IPS-20b (cell line): ENCODE measurements around the gene SPIB.
"Not testable (repeated sequence)": the region's sequence is repeated elsewhere in the genome, so short reads cannot be mapped to it uniquely, and the experiment has no call there.

Experiments used
- H3K27ac ChIP-seq: one replicate; pipeline ENCODE4 v1.5.1; 2013; ENCODE audit warnings: low read length
- H3K27me3 ChIP-seq: 2 replicates; pipeline ENCODE4 v1.6.1; 2013; ENCODE audit warnings: mild to moderate bottlenecking, low read length, inconsistent platforms; ENCODE audit not compliant: insufficient read depth
- H3K36me3 ChIP-seq: 2 replicates; pipeline ENCODE4 v1.6.1; 2013; ENCODE audit warnings: low read depth, mild to moderate bottlenecking, inconsistent platforms, low read length, moderate library complexity; ENCODE audit not compliant: insufficient read depth
- H3K4me1 ChIP-seq: 2 replicates; pipeline ENCODE4 v1.6.1; 2013; ENCODE audit warnings: mild to moderate bottlenecking, control low read depth, inconsistent platforms, low read length, moderate library complexity; ENCODE audit not compliant: insufficient read depth
- H3K4me3 ChIP-seq: 2 replicates; pipeline ENCODE4 v1.5.1; 2013; ENCODE audit warnings: mild to moderate bottlenecking, low read length, inconsistent platforms
- H3K9ac ChIP-seq: 2 replicates; pipeline ENCODE4 v1.6.1; 2013; ENCODE audit warnings: low read depth, mild to moderate bottlenecking, inconsistent platforms, low read length, moderate library complexity
- H3K9me3 ChIP-seq: 2 replicates; pipeline ENCODE4 v1.6.1; 2013; ENCODE audit warnings: mild to moderate bottlenecking, low read depth, low read length, inconsistent platforms; ENCODE audit not compliant: insufficient read depth

Gene SPIB

DNA sequence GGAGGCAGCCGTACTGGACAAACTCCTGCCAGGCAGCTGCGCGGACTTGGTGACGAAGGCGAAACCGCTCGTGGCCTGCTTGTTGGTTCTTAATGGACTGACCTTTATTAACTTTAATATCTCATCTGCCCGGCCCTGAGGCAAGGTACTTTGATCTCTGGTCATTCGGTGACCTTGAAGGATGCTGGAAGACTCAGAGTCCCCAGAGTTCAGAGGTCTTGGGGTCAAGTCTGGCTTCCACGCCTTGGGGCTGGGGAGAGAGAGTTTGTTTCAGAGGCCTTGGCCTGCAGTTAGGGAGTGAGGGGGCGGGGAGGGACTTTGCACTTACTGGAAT lies 47.9 kb downstream of the SPIB start:
- Histone ChIP-seq H3K9ac (no peak overlapping the region), H3K4me1 (no peaks in the 10 kb centered on the region), H3K9me3 (peaks cover 27% of the 10 kb centered on the region), H3K36me3 (no peaks in the 10 kb centered on the region), H3K27me3 (no peaks in the 10 kb centered on the region), H3K27ac (no peak overlapping the region), H3K4me3 (no peak overlapping the region)

DNA sequence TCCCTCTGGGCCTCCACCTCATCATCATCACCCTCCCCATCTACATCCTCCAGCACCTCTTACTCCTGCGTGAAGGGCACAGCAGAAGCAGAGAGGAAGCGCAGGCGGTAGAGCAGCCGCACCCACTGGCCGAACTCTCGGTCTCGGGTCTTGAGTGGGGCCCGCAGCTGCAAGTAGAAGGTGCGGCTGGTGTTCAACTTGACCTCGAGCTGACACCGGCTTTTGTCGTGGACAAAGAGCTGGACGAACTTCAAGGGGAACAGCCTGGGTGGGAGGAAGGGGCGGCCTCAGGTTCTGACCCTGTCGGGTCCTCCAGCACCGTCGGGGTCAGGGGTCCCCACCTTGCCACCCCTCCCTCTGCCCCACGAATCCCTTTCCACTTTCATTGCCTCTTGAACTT lies 48.8 kb downstream of the SPIB start:
- Histone ChIP-seq H3K9me3 (peaks cover 34% of the 10 kb centered on the region), H3K27me3 (no peaks in the 10 kb centered on the region), H3K9ac (no peak overlapping the region), H3K27ac (no peak overlapping the region), H3K4me3 (no peak overlapping the region), H3K36me3 (no peaks in the 10 kb centered on the region), H3K4me1 (no peaks in the 10 kb centered on the region)

DNA sequence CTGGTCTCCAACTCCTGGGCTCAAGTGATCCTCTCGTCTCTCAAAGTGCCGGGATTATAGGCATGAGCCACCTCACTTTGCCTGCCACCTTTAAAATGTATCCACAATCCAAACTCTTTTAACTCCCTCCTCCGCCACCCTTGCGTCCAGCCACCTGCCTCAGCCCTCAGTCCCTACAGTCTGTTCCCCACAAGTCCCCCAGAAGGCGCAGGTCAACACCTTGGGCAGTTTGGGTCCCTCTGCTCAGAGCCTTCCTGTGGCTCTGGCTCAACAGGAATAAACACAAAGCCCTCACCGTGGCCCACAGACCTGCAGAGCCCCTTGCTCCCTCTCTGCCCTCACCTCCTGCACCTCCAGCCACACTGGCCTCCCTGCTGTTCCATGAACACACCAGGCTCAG lies 50.1 kb downstream of the SPIB start:
- H3K4me3 ChIP-seq = no peak overlapping the region
- H3K9me3 ChIP-seq = peaks cover 38% of the 10 kb centered on the region
- H3K9ac ChIP-seq = no peak overlapping the region
- no peaks in the 10 kb centered on the region for H3K27me3 ChIP-seq
- H3K36me3 ChIP-seq = no peaks in the 10 kb centered on the region
- H3K4me1 ChIP-seq = no peaks in the 10 kb centered on the region
- H3K27ac ChIP-seq = no peak overlapping the region

DNA sequence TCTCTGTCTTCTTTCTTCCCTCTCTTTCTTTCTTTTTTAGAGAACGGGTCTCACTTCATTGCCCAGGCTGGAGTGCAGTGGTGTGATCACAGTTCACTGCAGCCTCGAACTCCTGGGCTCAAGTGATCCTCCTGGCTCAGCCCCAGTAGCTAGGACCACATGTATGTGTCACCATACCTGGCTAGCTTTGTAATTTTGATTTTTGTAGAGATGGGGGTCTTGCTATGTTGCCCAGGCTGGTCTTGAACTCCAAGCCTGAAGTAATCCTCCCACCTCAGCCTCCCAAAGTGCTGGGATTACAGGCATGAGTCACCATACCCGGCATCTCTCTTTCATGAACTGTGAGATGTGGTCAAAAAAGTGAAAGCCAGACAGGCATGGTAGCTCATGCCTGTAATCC lies 54.6 kb downstream of the SPIB start:
- not testable (repeated sequence) for H3K36me3 ChIP-seq, H3K27ac ChIP-seq, H3K4me1 ChIP-seq, H3K9ac ChIP-seq, H3K4me3 ChIP-seq, H3K27me3 ChIP-seq
- peaks cover 42% of the 10 kb centered on the region for H3K9me3 ChIP-seq

DNA sequence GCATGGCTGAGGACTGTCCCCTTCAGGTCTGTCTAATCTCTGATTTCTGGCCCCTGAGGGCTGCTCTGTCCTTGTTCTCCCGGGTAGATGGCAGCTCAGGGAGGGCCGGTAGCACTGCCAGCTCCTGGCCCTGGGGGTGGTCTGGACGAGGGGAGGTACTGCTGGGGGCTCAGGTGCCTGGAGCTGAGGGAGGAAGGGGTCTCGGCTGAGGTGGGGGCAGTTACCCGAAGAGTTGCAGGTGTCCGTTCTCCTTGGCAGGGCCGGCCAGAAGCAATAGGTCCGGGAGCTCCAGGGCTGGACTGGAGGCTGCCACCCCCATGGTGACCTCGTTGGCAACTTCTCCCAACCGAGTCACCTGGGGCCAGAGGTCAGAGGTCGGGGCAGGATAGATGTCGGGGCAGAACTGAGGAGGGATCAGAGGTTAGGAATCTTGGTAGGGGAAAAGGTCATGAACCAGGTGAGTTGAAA lies 56.4 kb downstream of the SPIB start:
- Histone ChIP-seq H3K27ac (no peak overlapping the region), H3K9ac (no peak overlapping the region), H3K4me3 (no peak overlapping the region), H3K9me3 (peaks cover 38% of the 10 kb centered on the region), H3K4me1 (no peaks in the 10 kb centered on the region), H3K36me3 (peaks cover 10% of the 10 kb centered on the region; the same call in 1 of the 2 replicates), H3K27me3 (no peaks in the 10 kb centered on the region)

DNA sequence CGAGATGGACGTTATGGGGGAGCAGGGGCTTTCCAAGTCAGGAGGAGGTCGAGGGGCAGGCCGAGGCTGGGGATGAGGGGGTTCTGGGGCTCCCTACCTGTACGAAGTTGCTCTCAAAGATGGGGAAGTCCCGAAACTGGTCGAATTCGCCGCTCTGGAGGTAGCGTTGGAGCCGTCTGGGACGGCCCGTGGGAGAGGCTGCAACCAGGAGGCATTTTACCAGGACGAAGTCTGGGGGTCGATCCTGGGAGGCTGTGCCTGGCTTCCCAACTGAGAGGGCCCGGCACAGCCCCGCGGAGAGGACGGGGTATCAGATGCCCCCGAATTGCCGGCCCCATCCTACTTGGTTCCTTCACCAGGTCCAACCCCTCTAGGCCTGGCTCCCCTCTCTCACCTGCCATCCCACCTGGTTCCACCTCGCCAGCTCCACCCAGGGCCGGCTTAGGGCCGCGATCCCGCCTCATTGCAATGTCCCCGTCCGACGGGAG lies 57.0 kb downstream of the SPIB start:
- Histone ChIP-seq H3K36me3 (peaks cover 12% of the 10 kb centered on the region; the same call in 1 of the 2 replicates), H3K9ac (no peak overlapping the region), H3K27me3 (no peaks in the 10 kb centered on the region), H3K27ac (no peak overlapping the region), H3K9me3 (peaks cover 39% of the 10 kb centered on the region), H3K4me1 (no peaks in the 10 kb centered on the region), H3K4me3 (peak overlapping the region; percentile 40; the same call in 1 of the 2 replicates)

DNA sequence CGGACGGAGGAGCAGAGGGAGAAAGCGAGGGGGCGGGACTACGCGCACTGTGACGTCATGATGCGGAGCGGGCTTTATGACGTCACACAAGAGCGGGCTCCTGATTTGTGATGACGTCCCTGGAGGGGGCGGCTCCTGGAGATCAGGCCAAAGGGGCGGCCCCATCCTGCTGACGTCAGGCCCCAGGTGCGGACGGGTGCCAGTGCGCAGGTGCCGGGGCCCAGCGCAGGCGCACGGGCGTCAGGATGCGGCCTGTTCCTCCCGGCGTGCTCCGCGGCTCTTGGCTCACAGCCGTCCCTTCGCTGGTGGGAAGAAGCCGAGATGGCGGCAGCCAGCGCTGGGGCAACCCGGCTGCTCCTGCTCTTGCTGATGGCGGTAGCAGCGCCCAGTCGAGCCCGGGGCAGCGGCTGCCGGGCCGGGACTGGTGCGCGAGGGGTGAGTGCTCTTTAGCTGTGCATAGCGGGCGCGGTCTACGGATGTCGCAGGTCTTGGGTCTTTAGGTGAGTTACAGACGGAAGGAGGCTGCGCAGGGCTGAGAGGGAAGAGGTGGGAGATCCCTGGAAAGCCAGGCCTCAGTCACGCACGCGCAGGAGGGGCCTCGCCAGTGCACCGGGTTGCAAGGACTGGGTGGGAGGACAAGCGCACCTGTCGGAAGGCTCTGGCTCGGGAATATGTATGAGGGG lies 57.6 kb downstream of the SPIB start, which contains the start of the genes EMC10 and GARIN5A:
EMC10 (plus strand) TSS at position 284 of the 683 bp plus-strand sequence; CDS start at position 322, 38 bp downstream.
GARIN5A (minus strand) TSS at position 625 of the 683 bp plus-strand sequence; CDS start at position 165, 460 bp downstream.
- Histone ChIP-seq H3K4me1 (no peaks in the 10 kb centered on the region), H3K9ac (peak within 1 kb of the TSS; percentile 91), H3K4me3 (peak within 1 kb of the TSS; percentile 89), H3K36me3 (peaks cover 12% of the 10 kb centered on the region; the same call in 1 of the 2 replicates), H3K9me3 (peaks cover 38% of the 10 kb centered on the region), H3K27me3 (no peaks in the 10 kb centered on the region), H3K27ac (peak within 1 kb of the TSS; percentile 65)

DNA sequence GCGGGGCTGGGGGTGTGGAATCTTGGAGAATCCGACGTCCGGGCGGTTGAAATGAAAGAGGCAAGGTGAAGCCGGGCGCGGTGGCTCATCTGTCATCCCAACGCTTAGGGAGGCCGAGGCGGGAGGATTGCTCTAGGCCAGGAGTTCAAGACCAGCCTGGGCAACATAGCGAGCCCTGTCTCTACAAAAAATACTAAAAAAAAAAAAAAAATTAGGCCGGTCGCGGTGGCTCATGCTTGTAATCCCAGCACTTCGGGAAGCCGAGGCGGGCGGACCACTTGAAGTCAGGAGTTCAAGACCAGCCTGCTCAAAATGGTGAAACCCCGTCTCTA lies 58.1 kb downstream of the SPIB start:
- Histone ChIP-seq H3K4me3 (peak overlapping the region; percentile 89; the same call in 1 of the 2 replicates), H3K27ac (no peak overlapping the region), H3K9ac (peak overlapping the region; percentile 91; the same call in 1 of the 2 replicates)

DNA sequence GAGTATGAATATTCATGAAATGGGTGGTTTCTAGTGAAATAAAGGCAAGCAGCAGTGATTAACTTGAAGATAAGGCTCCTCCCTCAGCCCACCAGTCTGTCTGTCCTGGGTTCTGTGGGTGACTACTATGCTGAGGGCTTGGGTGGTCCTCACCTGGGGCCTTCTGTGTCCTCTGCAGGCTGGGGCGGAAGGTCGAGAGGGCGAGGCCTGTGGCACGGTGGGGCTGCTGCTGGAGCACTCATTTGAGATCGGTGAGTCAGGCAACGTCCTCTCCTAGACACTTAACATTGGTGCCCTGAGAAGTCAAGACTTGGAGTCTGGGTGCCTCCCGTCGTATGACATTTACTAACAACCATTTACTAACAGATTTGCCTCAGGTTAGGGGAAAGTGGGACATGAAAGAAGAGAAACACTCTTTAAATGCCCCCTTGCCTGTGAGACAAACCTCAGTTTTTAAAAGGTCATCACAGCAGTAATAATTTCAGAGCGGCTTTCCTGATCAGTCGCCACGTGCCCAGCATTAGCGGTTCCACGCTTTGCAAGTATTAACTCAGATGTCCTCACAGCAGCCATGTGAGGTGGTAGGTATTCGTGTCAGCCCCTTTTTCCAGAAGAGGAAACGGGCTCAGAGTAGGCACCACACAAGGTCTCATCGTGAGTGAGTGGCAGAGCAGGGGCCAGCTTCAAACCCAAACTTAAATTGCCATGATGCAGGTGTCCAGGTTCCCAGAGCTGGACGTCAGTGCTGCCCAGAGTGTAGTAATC lies 59.2 kb downstream of the SPIB start:
- H3K4me1 ChIP-seq = no peaks in the 10 kb centered on the region
- peaks cover 31% of the 10 kb centered on the region for H3K9me3 ChIP-seq
- no peak overlapping the region for H3K4me3 ChIP-seq
- no peak overlapping the region for H3K27ac ChIP-seq
- H3K9ac ChIP-seq = no peak overlapping the region
- no peaks in the 10 kb centered on the region for H3K27me3 ChIP-seq
- H3K36me3 ChIP-seq = peaks cover 15% of the 10 kb centered on the region; the same call in 1 of the 2 replicates

More for the DNA sequence above, 58.1 kb downstream of the SPIB start:
- Histone ChIP-seq H3K36me3 (peaks cover 12% of the 10 kb centered on the region; the same call in 1 of the 2 replicates), H3K9me3 (peaks cover 33% of the 10 kb centered on the region), H3K27me3 (no peaks in the 10 kb centered on the region), H3K4me1 (no peaks in the 10 kb centered on the region)

DNA sequence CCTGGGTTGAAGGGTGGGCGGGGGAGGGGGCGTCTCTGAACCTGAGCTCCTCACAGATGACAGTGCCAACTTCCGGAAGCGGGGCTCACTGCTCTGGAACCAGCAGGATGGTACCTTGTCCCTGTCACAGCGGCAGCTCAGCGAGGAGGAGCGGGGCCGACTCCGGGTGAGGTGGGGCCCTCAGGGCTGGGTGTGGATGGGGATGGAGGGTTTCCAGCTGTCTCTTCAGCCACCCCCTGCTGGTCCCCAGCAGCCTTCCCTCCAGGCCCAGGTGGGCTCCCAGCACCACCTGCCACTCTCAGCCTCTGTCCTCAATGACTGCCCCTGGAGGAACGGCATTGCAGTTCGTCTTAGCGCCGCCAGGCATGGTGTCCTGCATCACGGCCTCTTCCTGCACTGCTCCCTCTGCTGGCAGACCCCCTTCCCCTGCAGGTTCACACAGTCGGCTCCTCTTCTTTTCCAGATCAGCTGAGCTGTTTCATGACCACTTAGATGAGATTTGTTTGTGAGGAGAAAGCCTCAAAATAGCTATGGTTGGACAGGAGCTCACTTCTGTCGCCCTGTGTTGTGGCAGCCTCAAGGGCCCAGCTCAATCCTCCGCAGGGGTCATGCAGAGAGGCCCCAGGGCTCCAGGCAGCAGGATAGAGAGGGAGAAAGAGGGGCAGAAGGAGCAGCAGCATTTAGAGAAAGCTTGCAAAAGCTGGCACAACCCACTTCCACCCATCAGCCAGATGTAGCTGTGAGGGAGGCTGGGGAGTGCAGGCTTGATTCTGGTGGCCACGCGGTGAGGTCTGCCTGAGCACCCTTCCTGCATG lies 60.4 kb downstream of the SPIB start:
- Histone ChIP-seq H3K27ac (no peak overlapping the region), H3K9me3 (peaks cover 30% of the 10 kb centered on the region), H3K4me1 (no peaks in the 10 kb centered on the region), H3K36me3 (peaks cover 19% of the 10 kb centered on the region; the same call in 1 of the 2 replicates), H3K4me3 (no peak overlapping the region), H3K9ac (no peak overlapping the region), H3K27me3 (no peaks in the 10 kb centered on the region)

DNA sequence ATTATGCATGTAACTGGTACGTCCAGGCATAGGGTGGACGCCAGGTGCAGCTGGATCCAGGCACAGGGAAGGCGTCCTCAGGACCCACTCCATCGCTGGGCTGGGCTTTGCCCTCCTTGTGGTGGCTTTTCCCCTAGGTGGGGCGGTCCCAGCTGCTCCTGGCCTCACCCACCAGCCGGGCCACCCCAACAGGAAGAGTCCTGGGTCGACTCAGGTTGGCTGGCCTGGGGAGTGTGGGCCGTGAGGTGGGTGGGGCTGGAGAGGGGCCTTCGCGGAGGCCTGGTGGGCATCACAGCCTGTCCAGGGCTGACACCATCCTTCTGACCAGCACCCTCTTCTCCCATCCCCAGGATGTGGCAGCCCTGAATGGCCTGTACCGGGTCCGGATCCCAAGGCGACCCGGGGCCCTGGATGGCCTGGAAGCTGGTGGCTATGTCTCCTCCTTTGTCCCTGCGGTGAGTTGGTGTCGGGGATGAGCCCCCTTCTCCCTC lies 61.1 kb downstream of the SPIB start:
- no peaks in the 10 kb centered on the region for H3K27me3 ChIP-seq
- H3K9ac ChIP-seq = no peak overlapping the region
- no peak overlapping the region for H3K4me3 ChIP-seq
- peaks cover 19% of the 10 kb centered on the region; the same call in 1 of the 2 replicates for H3K36me3 ChIP-seq
- H3K9me3 ChIP-seq = peaks cover 30% of the 10 kb centered on the region
- no peaks in the 10 kb centered on the region for H3K4me1 ChIP-seq
- H3K27ac ChIP-seq = no peak overlapping the region
